Epidermal melanocyte (primary cell): ENCODE measurements around the gene SPSB4.

ENCODE experiments used
- DNase-seq: peaks from one replicate; pipeline ENCODE4 v3.0.0; 2011; ENCODE audit warnings: low spot score; ENCODE audit not compliant: insufficient read length

The SPSB4 gene

DNA sequence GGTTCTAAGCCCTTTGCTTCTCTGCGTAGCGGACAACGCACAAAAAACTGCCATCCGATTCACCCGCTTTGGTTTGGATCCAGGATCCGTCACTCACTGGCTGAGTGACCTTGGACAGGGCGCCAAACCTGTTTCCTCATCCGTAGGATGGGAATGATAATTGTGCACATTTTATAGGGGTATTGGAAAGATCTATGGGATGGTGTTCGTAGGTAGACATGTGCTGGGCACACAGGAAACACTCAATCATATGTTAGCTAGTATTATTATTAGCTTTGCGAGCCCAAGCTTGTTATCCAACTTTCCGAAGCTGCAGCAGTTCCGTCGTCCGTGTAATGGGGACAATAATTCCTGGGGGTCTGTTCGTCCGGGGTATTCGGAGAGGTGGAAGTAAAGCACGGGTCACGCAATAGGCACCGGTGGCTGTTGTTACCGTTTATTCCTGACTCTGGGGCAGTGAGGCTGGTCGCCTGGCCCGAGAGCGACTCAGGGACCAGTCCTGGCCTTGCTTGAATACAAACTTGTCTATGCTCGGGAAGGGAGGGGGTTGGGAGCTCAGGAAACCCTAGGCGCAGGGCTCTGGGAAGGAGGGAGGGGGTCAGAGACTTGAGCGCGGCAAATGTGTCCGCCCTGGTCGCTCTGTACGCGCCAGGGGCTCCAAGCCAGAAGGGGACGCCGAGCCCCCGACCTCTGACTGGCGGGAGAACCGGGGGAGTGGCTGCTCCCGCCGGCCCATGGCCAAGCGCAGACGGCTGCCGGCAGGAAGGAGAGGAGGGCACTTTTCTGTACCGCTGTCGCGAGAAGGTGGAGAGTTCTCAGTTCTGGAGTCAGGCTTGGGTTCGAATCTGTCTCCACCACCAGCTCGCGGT, 1.3 kb downstream of the SPSB4 start:
- no peak for DNase-seq

DNA sequence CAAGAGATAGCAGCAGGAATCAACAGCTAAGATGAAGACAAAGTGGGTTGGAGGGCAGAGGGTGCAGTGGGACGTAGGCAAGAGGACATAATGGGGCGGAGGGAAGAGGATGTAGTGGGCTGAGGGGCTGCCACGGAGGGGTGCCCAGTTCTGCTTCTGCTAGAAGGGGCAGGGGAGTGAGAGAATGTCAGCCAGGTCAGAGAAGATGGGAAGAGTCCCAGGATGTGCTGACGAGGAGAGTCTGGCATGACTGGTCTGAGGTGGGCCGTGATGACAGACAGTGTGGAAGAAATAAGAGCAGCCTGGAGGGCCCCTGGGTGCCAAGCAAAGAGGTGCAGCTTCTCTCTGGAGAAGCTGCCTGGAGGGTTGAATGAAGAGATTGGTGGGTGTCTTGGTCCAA, 4.0 kb downstream of the SPSB4 start:
- DNase-seq = no peak

- DNase-seq = no peak
Observed at GRCh38 chr3:141055536-141056445, 4.6 kb downstream of the SPSB4 start.

DNA sequence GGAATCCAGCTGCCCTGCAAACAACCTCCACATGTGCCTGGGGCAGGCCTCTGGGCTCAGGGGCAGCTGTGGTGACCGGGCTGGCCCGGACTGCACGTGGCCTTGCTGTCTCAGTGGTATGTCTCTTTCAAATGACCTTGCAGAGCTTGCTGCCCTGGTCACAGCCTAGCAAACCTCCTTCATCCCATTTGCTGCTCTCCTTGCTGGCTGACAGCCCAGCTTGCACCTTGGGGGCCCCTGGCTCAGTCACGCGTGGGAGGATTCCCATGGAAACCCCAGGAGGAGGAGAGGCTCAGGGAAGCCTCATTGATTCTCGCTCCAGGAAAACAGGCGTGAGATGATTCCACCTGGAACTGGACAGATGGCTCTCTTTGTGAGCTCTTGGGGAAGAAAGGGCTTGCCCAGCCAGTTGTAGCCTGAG, 5.6 kb downstream of the SPSB4 start:
- DNase-seq = no peak

- DNase-seq = no peak
Observed at GRCh38 chr3:141057436-141057835, 6.3 kb downstream of the SPSB4 start.

GRCh38 chr3:141057946-141058800, 7.0 kb downstream of the SPSB4 start:
- DNase-seq = no peak

DNA sequence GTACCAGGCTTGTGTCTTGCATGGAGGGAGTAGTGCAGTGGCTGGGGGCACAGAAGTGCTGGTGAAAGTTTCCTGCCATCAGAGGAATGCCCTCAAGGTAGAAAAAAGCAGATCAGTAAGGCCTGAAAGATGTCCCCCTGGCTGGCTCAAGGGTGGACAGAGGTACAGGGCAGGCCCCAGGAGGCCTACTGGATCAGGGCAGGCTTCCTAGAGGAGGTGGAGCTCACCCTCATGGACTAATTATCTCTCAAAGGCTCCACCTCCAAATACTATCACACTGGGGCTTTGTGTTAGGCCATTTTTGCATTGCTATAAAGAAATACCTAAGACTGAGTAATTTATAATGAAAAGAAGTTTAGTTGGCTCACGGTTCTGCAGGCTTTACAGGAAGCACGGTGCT, 7.8 kb downstream of the SPSB4 start:
- no peak for DNase-seq

DNA sequence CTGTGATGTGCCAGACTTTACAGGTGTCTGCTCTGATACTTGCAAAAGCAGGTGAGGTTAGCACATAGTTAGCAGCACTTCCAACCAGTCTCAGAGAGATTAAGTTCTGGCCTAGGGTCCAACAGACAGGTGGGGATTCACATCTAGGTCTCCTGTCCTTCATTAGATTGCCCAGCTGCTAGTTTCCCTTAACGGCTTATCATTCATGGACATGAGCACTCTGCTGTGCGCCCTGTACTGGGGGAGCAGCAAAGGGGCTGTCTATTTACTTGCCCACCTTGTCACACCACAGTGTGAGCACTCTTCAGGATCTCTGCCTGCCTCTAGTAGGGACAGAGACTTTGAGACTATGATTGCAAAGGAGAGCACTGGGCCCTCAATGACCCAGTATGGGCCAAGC, 8.7 kb downstream of the SPSB4 start:
- DNase-seq = no peak

GRCh38 chr3:141060327-141060726, 9.2 kb downstream of the SPSB4 start:
- no peak for DNase-seq

- no peak for DNase-seq
Observed at GRCh38 chr3:141063831-141064230, 12.7 kb downstream of the SPSB4 start.

DNA sequence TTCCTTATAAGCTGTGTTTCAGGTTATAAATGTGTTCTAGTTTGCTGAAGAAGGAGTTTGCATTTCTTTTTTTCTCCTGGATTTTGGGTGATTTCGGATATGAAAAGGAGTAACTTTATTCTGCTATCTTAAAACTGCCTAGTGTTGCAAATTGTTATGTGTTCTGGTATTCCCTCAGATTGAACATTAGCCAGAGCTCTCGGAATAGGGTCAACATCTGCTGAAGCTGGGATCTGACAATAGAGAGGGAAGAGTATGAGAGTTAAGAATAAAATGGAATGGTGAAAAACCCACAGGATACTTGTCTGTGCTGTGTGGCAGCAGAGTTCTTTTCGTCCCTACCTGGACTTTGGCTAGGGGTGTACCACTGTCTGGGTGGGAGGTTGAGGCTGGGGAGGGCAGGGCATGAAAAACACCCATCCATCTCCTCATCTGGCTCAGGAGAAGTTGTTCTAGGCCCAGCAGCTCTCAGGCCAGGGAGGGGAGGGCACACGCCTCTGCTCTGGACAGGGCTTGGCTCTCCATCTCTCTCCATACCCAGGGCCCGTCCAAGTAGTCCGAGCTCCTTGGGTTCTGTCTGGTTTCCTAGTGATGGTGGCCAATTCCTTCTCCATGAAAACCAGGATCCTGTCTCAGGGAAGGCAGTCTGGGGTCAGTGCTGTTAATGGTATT, 13.2 kb downstream of the SPSB4 start:
- DNase-seq = no peak

DNA sequence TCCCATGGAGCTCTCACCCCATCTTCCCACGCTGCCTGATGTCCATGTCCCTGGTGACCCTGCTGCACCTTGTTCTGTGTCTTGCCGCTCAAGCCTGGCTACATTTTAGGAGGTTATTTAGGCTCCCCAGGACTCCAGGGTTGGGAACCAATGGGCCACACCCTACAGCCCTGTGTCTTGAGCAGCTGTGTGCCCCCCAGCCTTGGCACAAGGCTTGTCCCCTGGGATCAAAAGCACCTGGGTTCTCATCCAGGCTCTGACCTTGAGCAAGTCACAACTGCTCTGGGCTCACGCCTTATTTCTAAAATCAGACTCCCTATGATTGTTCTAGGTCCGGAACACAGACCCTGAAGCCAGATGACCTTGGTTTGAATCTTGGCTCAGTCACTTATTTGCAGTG, 14.1 kb downstream of the SPSB4 start:
- DNase-seq = no peak

- DNase-seq = no peak
Observed at GRCh38 chr3:141065841-141066805, 15.0 kb downstream of the SPSB4 start.

GRCh38 chr3:141067206-141067974, 16.2 kb downstream of the SPSB4 start:
- DNase-seq = no peak

DNA sequence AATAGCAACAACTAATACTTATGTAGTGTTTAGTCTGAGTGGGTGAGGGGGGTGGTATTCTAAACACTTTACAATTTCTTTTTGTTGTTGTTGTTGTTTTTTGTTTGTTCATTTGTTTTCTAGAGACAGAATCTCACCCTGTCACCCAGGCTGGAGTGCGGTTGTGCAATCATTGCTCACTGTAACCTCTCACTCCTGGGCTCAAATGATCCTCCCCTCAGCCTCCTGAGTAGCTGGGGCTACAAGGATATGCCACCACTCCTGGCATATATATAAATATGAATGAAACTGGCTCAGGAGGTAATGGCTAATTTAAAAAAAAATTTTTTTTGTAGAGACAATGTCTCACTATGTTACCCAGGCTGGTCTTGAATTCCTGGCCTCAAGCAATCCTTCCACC, 19.1 kb downstream of the SPSB4 start:
- no peak for DNase-seq

DNA sequence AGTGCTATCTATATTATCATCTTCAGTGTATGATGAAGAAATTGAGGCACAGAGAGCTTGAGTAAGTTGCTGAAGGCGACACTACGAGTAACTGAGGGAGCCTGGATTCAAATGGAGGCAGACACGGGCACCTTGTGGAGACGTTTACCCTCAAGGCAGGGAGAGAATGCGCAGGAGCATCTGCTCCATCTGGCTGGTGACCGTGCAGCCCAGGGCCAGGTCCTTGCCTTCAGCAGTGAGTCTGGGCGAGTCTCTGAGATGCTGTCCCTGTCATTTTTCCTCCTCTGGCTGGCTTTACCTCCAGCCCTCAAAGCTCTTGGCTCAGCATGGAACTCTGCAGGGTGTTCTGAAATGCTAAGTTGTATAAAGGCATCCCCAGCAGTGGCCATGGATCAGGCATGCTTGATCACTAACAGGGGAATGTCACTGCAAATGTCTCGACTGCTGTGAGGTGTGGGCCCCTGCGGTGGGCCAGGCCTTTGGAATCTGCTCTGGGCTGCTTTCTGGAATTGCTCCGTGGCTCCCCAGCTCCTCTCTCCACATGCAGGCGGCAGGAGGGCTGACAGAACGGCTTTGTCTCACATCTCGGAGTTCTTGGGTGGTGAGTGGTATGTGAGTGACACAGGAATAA, 19.7 kb downstream of the SPSB4 start:
- no peak for DNase-seq

- no peak for DNase-seq
Observed at GRCh38 chr3:141071681-141072260, 20.6 kb downstream of the SPSB4 start.

DNA sequence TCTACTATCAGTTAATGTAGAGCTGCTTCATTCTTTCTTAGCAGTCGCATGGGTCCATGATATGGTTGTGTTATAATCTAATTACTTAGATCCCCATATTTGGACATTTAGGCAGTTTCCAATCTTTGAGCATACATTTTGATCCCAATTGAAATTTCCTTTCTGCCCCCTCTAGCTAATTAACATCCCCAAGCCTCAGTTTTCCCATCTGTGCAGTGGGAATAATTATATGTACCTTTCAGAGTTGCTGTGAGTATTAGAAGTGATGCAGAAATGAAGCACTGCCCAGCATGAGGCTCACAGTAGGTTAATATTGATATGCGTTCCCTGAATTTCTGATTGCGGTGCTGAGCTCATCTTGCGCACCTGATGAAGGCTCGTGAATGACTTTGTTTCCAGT, 21.8 kb downstream of the SPSB4 start:
- no peak for DNase-seq
